Pons (tissue), 1 donor: ENCODE results near the gene ATG4D.

ENCODE experiments used
- DNase-seq: peaks from one replicate; pipeline ENCODE4 v3.0.0-alpha.2; 2016; ENCODE audit warnings: low spot score

The ATG4D gene

DNA sequence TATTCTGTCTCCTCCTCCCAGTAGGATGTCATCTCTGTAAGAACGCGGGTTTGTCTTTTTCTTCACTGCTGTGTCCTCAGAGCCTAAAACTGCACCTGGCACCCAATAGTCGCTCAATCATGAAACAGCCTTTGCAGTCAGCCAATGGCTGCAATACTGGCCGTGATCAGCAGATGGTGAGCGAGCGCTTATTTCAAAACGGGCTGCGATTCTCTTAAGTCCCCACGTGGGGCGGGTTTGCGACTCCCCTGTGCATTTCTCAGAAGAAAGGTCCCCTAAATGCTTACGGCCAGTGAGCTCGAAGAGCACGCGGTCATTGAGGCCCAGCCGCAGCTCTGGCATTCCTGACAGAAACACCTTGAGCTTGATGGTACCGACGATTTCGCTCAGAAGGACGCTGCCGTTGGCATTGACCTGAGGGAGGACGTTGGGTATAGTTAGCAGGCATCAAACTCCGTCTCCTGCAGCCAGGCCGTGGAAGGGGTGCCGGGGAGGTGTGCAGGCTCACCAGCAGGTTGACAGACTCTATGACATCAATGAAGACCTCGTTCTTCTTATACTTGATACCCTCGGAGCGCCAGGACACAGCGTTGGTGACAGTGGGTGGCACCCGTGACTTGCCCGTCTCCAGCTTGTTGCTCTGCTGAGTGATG, 37.4 kb downstream of the ATG4D start:
- peak; percentile 95 for DNase-seq

DNA sequence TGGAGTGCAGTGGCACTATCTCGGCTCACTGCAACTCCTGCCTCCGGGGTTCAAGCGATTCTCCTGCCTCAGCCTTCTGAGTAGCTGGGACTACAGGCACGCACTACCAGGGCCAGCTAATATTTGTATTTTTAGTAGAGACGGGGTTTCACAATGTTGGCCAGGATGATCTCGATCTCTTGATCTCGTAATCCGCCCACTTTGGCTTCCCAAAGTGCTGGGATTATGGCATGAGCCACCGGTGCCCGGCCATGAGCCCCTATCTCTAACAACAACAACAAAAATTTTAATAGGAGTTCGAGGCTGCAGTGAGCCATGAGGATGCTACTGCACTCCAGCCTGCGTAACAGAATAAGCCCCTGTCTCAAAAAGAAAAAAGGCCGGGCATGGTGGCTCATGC, 38.4 kb downstream of the ATG4D start:
- DNase-seq = no peak

DNA sequence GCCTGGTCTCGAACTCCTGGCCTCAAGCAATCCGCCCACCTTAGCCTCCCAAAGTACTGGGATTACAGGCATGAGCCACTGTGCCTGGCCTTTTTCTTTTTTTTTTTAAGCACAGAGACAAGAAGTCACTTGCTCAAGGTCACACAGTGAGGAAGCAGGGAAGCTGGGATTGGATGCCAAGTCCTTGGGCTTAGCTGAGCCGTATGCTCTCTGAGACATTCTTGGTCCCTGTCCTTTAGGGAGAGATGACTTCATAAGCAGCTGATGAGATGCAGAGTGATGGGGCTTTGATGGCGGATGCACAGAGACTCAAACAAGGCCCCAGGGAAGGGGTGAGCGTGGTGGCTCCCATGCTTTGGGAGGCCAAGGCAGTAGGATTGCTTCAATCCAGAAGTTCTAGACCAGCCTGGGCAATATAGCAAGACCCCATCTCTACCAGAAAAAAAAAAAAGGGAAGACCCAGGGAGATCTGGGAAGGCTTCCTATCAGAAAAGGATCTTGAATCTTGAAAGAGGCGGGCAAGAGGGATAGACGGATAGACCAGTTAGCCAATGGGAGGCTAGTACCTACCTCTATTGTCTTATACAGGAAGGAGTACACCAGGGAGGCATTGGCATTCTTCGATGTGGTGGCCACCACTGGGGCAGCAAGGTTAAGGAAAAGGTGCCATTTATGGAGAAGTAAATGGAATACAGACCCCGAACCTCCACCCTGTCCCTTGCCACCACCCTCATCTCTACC, 39.5 kb downstream of the ATG4D start:
- DNase-seq = no peak

DNA sequence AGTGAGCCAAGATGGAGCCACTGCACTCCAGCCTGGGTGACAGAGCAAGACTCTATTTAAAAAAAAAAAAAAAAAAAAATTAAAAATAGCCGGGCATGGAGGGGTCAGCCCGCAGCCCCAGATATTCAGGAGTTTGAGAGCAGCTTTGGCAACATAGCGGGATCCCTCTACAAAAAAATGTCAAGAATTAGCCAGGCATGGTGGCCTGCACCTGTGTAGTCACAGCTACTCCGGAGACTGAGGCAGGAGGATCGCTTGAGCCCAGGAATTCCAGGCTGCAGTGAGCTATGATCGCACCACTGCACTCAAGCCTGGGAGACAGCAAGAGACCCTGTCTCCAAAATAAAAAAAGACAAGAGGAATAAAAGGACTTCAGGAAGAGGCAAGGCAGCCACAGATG, 42.7 kb downstream of the ATG4D start:
- no peak for DNase-seq

DNA sequence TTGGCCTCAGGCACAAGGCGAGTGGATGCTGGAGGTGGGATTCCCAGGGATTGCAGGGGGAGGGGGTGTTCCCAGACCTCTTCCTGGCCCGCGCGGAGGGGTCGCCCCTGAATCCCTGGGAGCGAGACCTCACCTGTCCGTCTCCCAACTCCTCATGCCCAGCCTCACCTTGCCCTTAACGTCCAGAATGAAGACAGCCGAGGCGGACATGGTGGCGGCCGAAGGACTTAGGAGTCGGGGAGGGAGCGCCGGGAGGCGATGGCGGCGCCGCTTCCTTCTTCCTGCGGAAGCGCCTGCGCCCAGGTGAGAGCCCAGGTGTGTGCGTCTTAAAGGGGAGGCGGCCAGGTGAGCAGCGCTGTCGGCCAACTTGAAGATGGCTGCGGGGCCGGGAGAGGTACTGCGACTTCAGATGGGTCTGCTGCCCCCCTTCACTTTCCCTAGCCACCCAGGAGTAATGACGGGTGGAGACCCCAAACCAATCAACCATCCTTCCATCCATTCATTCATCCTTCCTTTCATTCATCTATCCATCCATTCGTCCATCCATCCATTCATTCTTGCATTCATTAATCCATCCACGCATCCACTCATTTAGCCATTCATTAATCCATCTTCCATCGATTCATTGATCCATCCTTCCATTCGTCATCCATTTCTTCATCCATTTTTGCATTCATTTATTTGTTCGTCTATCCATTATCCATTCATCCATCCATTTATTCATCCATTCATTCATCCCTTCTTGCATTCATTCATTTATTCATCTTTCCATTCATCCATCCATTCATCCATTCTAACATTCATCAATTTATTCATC, 43.5 kb downstream of the ATG4D start, which contains the start of gene AP1M2:
Gene AP1M2, minus strand, starts transcription at position 291 of the 817 bp plus-strand sequence. Its CDS starts 81 bp downstream, at position 210.
- DNase-seq = no peak

DNA sequence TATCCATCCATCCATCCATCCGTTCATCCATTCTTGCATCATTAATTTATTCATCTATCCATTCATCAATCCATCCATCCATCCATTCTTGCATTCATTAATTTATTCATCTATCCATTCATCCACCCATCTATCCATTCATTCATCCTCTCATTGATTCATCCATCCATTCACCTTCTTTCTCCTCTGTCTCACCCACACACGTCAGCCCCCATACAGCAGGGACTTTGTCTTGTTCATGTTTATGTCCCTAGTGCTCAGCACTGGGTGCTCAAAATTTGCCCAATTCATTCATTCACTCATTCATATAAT, 44.1 kb downstream of the ATG4D start:
- no peak for DNase-seq

DNA sequence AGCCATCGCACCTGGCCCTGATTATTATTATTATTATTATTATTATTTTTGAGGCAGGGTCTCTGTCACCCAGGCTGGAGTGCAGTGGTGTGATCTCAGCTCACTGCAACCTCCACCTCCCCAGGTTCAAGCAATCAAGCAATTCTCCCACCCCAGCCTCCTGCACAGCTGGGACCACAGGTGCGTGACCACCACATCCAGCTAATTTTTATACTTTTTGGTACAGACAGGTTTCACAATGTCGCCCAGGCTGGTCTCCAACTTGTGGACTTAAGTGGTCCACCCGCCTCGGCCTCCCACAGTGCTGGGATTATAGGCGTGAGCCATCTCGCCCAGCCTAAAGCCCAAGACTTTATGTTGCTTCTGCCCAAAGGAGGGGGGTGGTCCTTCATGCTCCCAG, 49.4 kb downstream of the ATG4D start:
- DNase-seq = no peak

DNA sequence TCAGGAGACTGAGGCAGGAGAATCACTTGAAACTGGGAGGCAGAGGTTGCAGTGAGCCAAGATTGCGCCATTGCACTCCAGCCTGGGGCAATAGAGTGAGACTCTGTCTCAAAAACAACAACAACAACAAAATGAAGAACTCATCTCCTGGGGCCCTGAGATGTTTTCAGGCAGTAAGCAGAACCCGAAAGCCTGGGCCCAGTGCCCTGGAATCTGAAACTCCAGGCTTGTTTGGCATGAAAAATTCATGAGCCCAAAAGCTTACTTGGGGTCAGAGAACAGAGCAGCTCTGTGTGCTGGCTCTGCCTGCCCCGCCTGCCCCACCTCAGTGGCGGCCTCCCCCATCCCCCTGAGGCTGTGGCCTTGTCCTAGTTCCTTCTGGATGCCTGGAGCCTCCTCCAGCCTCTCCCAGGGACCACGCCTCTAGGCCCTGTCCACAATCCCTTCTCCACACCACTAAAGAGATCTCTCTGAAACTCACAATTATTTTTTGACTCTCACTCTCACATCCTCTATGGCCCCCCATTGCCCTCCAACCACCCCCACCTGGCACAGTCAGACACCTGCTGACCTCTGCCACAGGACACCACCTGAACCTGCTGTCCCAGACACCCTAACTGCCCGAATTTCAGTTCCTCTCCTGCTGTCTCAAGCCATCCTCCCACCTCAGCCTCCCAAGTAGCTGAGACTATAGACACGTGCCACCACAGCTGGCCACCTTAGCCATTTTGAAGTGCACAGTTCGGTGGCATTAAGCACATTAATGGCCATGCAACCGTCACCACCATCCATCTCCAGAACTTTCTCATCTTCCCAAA, 50.3 kb downstream of the ATG4D start:
- peak; percentile 60 for DNase-seq

DNA sequence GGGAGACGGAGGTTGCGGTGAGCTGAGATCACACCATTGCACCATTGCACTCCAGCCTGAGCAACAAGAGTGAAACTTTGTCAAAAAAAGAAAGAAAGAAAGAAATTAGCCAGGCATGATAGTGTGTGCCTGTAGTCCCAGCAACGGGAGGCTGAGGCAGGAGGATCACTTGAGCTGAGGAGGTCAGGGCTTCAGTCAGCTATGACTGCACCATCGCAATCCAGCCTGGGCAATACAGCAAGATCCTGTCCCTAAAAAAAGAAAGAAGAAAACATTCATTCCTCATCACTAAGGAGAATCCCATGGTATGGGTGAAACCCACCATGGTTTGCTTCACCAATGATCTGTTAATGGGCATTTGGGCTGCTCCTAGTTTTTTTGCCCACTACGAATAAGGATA, 56.4 kb downstream of the ATG4D start:
- DNase-seq = no peak

DNA sequence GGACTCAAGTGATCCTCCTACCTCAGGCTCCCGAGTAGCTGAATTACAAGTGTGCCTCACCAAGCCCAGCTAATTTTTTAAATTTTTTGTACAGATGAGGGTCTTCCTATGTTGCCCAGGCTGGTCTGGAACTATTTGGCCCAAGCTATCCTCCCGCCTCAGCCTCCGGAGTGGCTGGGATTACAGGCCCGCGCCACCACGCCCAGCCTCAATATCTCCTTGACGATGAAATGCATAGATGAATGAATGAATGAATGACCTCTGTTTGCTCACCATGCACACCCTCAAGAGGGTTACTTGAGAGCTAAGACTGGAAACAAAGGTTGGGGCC, 58.3 kb downstream of the ATG4D start:
- DNase-seq = no peak

DNA sequence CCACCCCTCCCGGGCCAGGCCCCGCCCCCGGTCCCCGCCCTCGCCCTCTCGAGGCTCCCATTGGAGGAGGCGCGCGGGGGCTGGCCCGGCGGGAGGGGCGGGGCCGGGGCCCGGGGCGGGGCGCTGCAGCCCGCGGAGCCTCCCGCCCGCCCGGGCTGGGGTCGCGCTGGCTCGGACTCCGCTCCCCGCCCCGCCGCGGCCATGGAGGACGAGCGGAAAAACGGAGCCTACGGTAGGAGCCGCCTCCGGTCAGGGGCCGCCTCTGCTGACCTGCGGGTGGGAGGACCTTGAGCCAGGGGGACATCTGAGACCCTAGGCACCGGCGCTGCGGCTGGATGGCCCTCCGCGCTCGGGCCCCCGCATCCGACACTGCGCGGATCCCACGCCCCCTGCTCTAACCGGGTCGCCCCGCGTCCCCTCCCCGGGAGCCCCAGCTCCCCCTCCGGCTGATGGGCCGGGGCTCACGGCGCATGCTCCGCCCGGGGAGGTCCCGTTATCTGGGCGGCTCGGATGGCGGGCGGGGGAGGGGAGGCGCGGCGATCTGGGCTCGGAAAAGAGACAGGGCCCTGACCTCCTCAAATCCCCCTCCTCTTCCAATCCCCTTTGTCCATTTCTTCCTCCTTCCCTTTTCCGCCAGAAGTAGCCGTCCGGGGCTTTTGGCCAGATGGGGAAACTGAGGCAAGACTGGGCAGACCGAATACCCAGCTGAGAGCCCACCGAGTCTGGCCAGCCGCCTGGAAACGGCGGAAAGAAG, 58.8 kb downstream of the ATG4D start:
- DNase-seq = peak; percentile 75
